GM23248 (cell line): Measurements from ENCODE around the gene CNTROB.

Experiments
- EZH2 ChIP-seq: fragments of 200-600 bp; sonication (generic); IDR thresholded peaks from 2 replicates; pipeline ENCODE4 v1.6.1; 2018; ENCODE audit warnings: antibody characterized with exemption, mild to moderate bottlenecking; ENCODE audit not compliant: insufficient read depth, poor library complexity, severe bottlenecking
- EZH2phosphoT487 ChIP-seq: fragments of 200-600 bp; sonication (generic); IDR thresholded peaks from 2 replicates; pipeline ENCODE4 v1.6.1; 2018; ENCODE audit warnings: antibody characterized with exemption, moderate library complexity, mild to moderate bottlenecking, low read depth; ENCODE audit not compliant: insufficient read depth

DNA sequence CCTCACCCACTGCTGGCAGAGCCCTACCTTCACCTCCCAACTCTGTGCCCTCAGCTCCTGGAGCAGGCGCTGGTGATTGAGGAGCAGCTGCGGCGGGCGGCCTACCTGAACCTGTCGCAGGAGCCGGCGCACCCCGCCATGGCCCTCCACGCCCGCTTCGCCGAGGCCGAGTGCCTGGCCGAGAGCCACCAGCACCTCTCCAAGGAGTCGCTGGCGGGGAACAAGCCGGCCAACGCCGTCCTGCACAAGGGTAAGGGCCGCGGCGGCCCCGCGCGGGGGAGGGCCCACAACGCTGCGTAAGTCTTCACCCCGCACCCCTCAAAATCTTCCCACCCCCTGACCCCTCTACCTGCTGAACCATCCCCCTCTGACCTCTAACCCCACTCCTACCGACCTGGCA is 22.9 kb upstream of the CNTROB start:
- TF ChIP-seq EZH2phosphoT487 (no peak), EZH2 (no peak)
